ENCODE results near the gene KLHL21.
"Not testable (repeated sequence)": the region's sequence is repeated elsewhere in the genome, so short reads cannot be mapped to it uniquely, and the experiment has no call there.

The KLHL21 gene

DNA sequence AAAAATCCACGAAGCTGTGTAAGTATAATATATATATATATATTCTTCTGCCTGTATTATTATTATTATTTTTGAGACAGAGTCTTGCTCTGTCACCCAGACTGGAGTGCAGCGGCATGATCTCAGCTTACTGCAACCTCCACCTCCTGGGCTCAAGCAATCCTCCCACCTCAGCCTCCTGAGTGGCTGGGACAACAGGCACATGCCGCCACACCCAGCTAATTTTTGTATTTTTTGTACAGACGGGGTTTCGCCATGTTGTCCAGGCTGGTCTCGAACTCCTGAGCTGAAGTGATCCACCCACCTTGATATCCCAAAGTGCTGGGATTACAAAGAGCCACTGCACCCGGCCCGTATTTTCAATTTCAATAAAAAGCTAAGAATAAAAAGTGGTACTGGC is 2.7 kb downstream of the KLHL21 start:
- DNase-seq (ENCODE audit: low spot score), result not testable (repeated sequence)

DNA sequence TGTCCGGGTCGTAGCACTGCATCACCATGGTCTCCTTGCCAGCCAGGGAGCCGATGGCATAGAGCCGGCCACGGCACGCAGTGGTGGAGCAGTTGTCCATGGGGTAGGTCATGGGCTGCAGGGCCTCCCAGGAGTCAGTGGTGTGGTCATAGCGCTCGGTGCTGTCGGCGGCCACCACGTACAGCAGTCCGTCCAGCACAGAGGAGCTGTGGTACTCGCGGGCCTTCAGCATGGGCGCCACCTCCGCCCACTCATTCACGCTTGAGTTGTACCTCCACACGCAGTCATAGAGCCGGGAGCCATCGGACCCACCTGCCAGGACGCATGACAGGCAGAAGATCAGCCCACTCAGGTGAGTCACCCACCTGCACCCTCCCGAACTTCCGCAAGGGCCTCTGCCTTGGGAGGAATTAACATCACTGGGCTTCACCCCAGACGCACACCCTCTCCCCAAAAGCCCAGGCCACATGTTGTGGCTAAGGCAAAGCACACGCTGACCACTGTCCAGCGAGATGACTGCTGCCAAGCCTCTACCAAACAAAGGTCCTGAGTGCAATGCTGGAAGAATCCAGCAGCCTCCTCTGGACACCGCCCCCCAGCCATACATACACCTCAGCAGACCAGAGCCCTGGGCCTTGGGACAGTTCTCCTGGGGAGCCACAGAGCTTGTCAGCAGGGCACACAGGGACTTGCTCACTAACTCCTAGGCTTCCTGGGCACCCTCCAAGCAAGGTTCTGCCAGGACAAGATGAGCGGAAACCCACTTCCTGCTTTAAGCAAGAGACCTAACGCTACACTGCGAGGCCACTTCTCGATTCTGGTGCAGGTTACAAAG is 3.3 kb downstream of the KLHL21 start:
- DNase-seq (ENCODE audit: low spot score), result no peak

DNA sequence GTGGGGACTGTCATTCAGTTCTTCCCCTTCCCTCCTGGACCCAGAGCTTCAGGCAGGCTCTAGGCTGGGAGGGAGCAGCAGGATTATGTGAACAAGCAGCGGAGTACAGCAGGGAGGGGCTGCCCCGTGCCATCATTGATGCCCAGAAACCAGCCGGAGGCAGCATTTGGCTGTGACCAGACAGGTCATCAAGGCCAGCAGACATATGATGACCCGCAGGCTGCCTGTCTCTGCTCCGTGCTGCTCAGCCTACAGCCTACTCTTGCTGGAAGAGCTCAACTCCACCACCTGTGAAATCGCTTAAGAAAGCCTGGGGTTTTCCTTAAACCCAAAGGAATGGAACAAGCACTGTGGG is 4.9 kb downstream of the KLHL21 start:
- no peak for DNase-seq (ENCODE audit: low spot score)

DNA sequence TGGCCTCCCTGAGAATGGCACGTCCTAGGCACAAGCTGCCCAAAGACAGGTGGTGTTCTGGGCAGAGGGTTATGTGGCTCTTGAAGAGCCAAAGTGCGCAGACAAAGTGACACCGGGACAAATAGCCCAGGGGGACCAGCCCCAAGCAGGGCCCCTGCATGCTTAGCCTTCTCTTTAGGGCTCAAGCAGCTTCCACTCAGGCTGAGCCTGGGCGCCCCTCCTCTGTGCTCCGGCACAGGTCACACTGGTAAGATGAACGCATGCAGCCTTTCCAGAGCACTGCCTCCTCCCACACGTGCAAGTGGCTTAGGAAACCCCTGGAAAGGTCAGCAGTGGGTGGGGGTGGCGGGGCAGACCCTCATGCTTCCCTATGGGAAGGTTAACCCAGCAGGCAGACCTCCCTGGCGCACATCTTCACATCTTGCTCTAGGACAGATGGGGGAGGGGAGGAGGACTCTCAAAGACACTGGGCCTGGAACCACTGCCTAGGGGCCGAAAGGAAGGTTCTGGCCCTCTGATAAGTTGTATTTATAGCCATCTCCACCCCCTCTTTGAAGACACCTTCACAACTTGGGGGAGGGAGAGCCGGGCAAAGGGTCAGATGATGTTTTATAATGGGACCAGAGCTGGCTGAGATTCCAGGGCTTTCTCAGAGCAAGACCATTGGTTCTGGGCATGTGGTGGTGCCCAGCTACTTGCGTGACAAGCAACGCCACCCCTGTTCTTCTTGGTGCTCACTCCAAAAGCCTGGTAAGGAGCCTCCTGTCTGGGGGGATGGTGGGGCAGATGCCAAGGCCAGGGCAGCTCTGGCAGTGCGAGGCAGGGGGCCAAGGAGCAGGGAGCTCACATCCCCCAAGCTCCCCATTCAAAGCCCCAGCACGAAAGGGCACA is 5.5 kb downstream of the KLHL21 start:
- no peak for DNase-seq (ENCODE audit: low spot score)

DNA sequence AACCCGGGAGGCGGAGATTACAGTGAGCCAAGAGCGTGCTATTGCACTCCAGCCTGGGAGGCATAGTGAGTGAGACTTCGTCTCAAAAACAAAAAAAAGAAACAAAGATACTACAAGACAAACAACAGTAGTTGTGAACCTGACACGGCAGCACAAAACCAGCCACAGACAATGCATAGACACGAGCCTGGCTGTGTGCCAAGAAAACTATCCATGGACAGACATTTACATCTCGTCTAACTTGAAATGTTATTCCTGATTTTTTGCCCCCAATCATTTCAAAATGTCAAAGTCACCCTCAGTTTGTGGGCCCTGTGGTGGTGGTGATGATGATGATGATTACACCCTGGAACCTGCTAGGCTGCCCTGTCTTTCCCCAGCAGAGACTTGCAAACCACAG is 6.3 kb downstream of the KLHL21 start:
- no peak for DNase-seq (ENCODE audit: low spot score)

DNA sequence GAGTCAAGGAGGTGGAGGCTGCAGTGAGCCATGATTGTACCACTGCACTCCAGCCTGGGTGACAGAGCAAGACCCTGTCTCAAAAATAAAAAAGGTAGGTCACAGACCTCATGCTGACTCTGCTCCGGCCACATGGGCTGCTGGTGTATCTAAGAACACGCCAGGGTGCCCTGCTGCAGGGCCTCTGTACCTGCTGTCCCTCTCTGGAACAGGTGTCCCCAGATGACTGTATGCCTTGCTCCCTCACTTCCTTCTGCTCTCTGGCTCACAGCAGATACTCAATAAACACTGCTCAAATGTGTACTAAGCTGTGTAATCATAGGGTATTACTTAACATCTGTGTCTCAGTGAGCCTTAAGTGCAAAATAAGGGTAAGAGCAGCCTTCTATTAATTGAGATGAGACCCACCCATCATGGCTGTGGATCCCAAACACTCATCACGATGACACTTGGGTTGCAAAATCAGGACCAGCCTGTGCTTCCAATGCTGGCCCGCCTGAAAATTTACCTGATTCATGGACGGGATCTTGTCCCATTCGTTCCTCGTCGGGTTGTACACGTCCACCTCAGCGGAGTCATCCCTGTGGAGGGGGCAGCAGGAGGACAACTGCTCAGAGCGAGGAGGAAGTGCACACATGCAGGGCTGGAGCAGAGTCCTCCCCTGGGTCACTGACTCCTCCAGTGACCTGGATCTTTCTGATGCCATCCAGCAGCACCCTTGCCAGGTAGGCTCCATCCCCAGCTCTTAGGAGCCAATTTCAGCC is 7.5 kb downstream of the KLHL21 start:
- DNase-seq (ENCODE audit: low spot score), result no peak

DNA sequence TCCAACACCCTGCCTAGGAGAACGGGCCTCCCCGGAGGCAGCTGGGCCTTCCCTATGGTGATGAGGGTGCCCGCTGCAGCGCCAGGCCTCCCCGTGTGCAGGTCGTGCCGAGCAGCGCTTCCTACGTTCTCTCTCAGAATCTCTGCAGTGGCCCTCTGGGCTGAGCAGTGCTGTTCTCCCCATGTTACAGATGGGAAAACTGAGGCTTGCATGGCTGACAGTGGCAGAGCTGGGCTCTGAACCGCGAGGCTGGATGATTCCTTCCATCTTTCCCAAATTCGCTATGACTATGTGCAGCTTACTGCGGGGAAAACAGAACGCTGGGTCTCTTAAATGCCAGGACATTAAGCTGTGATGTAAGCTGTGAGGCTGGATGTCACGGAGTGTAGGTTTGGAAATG is 8.9 kb downstream of the KLHL21 start:
- DNase-seq (ENCODE audit: low spot score), result no peak

DNA sequence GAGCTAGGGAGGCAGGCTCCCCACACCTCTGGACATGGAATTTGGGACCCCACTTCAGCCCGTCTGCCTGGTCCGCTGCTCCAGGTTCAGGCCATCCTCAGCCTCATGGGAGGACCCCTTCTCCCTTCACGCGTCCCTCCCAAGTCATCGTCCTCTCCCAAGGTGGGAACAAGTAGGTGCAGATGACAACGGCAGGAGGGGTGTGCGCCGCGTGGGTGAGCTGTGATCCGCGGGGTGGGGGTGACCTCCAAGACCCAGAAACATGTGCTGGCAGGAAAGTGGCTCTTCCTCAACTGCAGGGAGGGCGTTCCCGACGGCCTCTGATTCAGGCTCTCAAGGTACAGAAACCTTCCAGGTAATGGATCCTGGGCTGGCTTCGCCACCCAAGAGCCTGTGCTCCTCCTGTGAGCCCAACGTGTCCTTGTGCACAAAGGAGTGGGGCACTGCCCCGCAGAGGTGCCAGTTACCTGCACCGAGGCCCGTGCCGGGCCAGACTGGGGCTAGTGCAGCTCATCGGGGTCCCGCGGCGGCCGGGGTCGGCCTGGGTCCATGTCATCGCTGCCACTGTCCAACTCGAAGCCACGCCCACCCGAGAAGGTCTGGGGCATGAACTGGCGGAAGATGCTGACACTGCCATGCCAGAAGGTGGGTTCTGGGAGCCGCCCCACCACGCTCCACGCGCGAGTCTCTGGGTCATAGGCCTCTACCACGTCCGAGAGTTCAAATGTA is 9.6 kb downstream of the KLHL21 start:
- no peak for DNase-seq (ENCODE audit: low spot score)

DNA sequence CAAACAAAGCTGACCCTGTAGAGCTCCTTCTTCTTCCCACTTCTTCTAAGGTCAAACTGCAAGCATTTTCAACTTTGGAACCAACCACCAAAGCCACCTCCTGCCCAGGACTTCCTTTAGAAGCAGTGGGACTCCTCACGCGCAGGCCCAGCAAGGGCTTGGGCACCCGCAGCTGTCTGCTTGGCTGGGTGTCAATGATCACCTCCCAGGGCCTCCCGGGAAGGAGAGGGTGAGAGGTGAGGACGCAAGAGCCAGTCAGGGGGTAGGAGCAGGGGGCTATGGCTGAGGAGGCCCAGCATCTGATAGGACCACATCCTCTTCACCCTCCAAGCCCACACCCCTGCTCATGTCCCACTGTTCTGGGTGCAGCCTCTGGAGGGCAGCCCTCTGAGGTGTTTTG is 10.2 kb downstream of the KLHL21 start:
- DNase-seq (ENCODE audit: low spot score), result no peak

DNA sequence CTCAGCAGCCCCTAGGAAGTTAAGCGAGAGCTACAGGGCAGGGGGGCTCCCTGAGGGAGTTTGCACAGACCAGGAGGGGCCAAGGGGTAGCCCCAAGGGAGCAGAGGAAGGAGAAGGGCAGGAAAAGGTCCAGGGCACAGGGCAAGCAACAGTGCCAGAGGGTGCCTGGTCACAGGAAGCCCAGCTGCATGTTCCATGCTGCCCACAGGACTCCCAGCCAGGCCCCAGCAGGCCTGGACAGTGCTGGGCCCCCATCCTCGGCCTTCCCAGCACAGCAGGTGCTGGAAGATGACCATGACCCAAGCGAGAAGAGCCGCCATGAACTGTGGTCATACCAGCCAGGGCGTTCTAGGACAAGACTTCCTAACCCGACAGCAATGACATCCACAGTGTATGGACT is 11.0 kb downstream of the KLHL21 start:
- no peak for DNase-seq (ENCODE audit: low spot score)

DNA sequence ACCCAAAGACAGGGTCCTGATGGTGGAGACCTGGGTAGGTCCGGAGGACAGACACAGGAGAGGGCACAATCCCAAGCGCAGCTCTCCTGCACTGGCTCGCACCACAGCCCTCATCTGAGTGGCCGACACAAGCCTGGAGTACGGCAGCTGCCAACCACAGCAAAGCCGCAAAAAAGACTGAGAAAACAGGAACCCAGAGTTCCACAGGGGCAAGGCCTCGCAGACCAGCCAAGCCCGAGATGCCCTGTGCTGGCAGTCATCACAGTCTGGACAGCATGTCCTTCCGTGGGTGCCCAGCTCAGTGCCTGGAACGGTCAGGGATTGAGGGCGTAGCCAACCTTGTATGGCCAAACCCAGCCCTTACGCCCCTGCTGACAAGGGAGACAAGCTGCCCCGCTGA is 11.4 kb downstream of the KLHL21 start:
- DNase-seq (ENCODE audit: low spot score), result no peak

DNA sequence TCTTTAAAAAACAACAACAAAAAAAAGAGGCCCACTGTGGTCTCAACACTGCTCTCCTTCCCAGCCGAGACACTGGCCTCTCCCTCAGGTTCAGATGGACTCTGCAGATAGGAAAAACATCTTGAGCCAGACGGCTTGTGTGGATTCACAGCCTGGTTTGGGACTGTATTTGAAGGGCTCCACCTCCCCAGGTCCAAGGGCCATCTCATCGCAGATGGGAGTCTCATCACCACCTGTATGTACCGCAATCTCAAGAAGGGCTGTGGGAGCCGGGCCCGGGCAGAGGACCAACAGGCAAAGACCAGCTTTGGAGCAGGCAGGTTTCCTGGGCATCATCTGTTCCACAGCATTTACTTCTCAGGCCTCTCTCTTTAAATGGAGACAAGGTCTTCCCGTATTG is 12.6 kb downstream of the KLHL21 start:
- DNase-seq (ENCODE audit: low spot score), result no peak

DNA sequence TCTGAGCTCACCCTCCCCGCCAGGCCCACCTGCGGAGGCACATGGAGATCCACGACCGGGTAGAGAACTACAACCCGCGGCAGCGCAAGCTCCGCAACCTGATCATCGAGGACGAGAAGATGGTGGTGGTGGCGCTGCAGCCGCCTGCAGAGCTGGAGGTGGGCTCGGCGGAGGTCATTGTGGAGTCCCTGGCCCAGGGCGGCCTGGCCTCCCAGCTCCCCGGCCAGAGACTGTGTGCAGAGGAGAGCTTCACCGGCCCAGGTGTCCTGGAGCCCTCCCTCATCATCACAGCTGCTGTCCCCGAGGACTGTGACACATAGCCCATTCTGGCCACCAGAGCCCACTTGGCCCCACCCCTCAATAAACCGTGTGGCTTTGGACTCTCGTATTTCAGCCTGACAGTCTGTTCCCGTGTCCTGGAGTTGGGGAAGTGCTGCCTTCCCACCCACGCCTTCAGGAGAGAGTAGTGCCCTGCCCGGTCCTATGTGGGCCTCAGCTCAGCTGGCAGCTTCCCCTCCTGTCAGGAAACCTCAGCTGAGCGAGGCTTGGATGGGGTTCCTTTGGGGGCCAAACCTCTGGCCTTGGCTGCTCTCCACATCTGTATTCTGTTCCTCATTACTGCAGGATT is 13.7 kb downstream of the KLHL21 start:
- DNase-seq (ENCODE audit: low spot score), result no peak

DNA sequence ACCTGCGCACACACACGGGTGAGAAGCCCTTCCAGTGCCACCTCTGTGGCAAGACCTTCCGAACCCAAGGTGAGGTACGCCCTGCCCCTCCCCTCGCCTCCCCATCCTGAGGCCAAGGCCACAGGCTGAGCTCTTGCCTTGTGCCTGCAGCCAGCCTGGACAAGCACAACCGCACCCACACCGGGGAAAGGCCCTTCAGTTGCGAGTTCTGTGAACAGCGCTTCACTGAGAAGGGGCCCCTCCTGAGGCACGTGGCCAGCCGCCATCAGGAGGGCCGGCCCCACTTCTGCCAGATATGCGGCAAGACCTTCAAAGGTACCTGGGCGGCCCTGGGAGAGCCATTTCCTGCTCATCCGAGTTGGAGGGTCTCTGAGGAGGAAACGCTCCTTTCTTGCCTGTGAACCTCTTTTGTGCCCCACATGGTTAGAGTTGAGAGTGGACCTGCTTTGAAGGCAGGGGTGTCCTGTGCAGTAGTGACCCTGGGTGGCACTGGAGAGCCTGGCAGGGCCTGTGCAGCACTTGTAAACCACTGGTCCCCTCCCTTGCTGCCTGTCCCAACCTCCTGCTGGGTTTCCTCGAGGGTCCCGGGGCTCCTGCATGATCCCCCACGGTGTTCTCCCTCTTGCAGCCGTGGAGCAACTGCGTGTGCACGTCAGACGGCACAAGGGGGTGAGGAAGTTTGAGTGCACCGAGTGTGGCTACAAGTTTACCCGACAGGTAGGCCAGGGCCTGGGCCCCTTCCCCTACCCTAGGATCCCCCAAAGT is 14.4 kb downstream of the KLHL21 start:
- DNase-seq (ENCODE audit: low spot score), result no peak

DNA sequence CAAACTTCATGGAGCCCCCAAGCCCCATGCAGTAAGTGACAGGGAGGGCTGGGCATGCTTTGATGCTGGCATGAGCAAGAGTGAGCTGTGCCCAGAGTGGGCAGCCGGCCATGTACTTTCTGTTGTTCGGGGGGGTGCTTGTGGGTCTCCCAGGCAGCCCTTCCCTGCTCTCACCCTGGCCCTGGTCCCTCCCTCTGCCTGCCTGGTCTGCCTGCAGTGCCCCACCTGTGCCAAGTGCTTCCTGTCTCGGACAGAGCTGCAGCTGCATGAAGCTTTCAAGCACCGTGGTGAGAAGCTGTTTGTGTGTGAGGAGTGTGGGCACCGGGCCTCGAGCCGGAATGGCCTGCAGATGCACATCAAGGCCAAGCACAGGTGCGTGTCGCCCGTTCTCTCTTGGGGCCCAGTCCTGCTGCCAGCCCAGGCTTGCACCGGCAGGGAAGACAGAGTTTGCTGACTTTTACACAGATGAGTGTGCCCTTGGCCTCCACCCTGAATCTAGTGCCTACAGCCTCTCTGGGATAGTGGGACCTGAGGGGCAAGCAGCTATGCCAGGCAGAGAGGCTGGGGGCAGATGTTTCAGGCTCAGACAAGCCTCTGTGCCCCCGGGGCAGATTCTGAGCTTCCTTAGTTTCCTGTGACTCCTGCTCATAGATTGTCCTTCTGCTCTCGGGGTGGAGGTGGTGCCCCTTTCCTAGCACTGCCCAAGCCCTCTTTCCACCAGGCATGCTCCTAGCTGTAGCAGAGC is 15.2 kb downstream of the KLHL21 start:
- no peak for DNase-seq (ENCODE audit: low spot score)

DNA sequence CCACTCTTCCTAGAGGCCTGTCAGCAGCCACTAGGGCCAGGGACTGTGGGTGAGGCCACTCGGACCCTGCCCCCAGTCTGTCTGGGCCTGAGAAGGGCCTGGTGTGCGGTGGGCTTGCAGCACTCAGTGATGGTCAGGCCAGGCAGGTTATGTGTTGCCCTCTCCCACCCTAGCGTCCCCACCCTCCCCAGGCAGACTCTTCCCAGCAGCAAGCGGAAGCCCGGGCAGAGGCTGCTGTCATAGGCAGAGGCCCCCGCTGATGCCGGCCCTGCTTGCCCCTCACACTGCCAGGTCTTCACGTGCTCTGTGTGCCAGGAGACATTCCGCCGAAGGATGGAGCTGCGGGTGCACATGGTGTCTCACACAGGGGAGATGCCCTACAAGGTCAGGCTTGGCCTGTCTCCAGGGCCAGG is 16.3 kb downstream of the KLHL21 start:
- DNase-seq (ENCODE audit: low spot score), result no peak

DNA sequence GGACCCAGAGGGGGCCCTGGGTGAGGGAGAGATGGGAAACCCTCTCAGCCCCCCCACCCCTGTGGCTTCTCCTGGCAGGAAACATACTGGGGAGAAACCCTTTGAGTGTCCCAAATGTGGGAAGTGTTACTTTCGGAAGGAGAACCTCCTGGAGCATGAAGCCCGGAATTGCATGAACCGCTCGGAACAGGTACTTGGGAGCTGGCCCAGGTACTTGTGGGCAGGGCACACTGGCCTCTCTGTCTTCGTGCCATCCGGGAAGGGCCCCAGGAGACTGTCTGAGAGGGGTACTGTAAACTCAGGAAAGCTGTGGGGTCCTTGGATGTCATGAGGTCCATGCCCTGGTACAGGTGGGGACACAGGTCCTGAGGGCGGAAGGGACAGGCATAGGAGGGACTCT is 16.8 kb downstream of the KLHL21 start:
- no peak for DNase-seq (ENCODE audit: low spot score)

DNA sequence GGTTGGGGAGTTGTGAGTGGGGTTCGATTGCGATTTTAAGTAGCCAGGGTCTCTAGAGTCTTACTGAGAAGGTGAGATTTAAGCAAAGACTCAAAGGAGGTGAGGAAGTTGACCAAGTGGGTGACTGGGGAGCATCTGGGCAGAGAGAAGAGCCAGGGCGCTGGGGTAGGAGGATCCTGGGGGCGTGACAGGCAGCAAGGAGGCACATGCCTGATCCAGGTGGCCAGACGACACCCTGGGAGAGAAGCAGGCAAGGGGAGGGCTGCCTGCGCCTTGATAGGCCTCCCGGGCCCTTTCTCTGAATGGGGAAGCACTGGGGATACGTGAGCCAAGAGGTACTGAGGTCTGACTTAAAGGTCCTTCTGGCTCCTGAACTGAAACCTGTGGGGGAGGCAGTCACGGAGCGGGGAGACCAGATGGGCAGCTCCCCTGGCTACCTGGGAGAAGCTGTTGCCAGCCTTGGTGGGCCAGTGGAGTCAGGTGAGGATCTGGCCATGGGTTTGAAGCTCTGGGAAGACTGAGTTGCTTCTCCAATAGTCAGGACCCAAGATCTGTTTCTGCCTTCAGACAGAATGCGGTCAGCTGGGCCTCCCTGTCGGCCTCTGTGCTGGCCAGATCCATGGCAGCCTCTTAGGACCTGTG is 17.5 kb downstream of the KLHL21 start:
- DNase-seq (ENCODE audit: low spot score), result no peak
